Uterus (tissue), 4 donors: Measurements from ENCODE around the gene FERMT3. TPM values are rescaled to one million over a fixed set of nuclear protein-coding genes. Genes with fewer than 3 reads are reported as not detected.

Experiments
- DNase-seq, 2 donors: peaks; one replicate each; pipeline ENCODE4 v3.0.0-alpha.2; 2019 to 2020
- H3K27ac ChIP-seq, 2 donors: fragments of 200-600 bp; sonication (generic); 1 replicate in 1 of 2; 2 replicates in 1 of 2; pipeline ENCODE4 v1.5.1; 2016 to 2018
- H3K27me3 ChIP-seq, 2 donors: fragments of 200-600 bp; sonication (generic); one replicate each; pipeline ENCODE4 v1.5.1; 2018 to 2019; ENCODE audit warnings: control low read depth in 1 of 2
- H3K36me3 ChIP-seq, 2 donors: fragments of 200-600 bp; sonication (generic); one replicate each; pipeline ENCODE4 v1.5.1; 2019; ENCODE audit warnings: control low read depth in 1 of 2
- H3K4me1 ChIP-seq, 2 donors: fragments of 200-600 bp; sonication (generic); one replicate each; pipeline ENCODE4 v1.5.1; 2018 to 2019; ENCODE audit warnings: control low read depth in 1 of 2
- H3K4me3 ChIP-seq, 2 donors: fragments of 200-600 bp; sonication (generic); 1 replicate in 1 of 2; 2 replicates in 1 of 2; pipeline ENCODE4 v1.5.1; 2018 to 2019; ENCODE audit warnings: mild to moderate bottlenecking in 1 of 2
- H3K9me3 ChIP-seq, 2 donors: fragments of 200-600 bp; sonication (generic); one replicate each; pipeline ENCODE4 v1.5.1; 2019; ENCODE audit warnings: control low read depth in 1 of 2
- CTCF ChIP-seq, 4 experiments: fragments of 200-600 bp in 2 of 4; fragments of 450-650 bp in 2 of 4; sonication (generic) in 2 of 4; IDR thresholded peaks; one replicate each; pipeline ENCODE4 v1.5.1; 2016 to 2019; ENCODE audit warnings: antibody characterized with exemption in 4 of 4, mild to moderate bottlenecking in 2 of 4, moderate library complexity in 1 of 4
- POLR2A ChIP-seq, 2 donors: fragments of 450-650 bp; IDR thresholded peaks; one replicate each; pipeline ENCODE4 v1.6.1; 2016; ENCODE audit warnings: antibody characterized with exemption in 2 of 2, mild to moderate bottlenecking in 1 of 2, moderate library complexity in 1 of 2
- intact Hi-C: fragments of 100-400 bp; cut with DNase I; formaldehyde crosslinking; loops from one replicate; pipeline ENCODE4 v1.15.1; 2023; ENCODE audit warnings: low total_unique reads
- total RNA-seq, 4 donors: library from RNA; depleted of rRNA in 3 of 4; stranded (reverse); fragments of >200 nt in 3 of 4; gene quantifications; one replicate each; pipeline versions ENCODE4 v1.1.0 to v1.2.4, GENCODE V29; 2014 to 2023
- donor health status: DM: yes; HTN: yes; CAD: no.

The FERMT3 gene
- total RNA-seq, 4 donors from 2014 or later, result 3.1 to 50.3 (median 9.3) TPM

GRCh38 chr11:64229090-64229743 is 22.7 kb downstream of the FERMT3 start:
- Histone ChIP-seq H3K4me3 (no peak overlapping the region), H3K4me1 (peaks cover 4 to 33% of the 10 kb centered on the region in 2 donors), H3K27me3 (no peaks in the 10 kb centered on the region), H3K27ac (peak overlapping the region; percentile 90 to 96), H3K36me3 (no peaks in the 10 kb centered on the region), H3K9me3 (no peaks in the 10 kb centered on the region)
- TF ChIP-seq POLR2A (IDR thresholded peaks at IDR 0.05), result no peak
- no peak for TF ChIP-seq CTCF (IDR thresholded peaks at IDR 0.05)
- intact Hi-C loops, result no loop called here
- DNase-seq, result peak in 1 of 2 donors; percentile 26

GRCh38 chr11:64229744-64230170 is 23.2 kb downstream of the FERMT3 start:
- Histone ChIP-seq H3K4me1 (peaks cover 4 to 33% of the 10 kb centered on the region in 2 donors), H3K4me3 (peak overlapping the region; percentile 54 to 79), H3K36me3 (no peaks in the 10 kb centered on the region), H3K9me3 (no peaks in the 10 kb centered on the region), H3K27ac (peak overlapping the region; percentile 90 to 96), H3K27me3 (no peaks in the 10 kb centered on the region)
- intact Hi-C loops, result no loop called here
- peak in 1 of 2 donors; percentile 26 for DNase-seq
- TF ChIP-seq POLR2A (IDR thresholded peaks at IDR 0.05) (no peak), CTCF (IDR thresholded peaks at IDR 0.05) (no peak)

DNA sequence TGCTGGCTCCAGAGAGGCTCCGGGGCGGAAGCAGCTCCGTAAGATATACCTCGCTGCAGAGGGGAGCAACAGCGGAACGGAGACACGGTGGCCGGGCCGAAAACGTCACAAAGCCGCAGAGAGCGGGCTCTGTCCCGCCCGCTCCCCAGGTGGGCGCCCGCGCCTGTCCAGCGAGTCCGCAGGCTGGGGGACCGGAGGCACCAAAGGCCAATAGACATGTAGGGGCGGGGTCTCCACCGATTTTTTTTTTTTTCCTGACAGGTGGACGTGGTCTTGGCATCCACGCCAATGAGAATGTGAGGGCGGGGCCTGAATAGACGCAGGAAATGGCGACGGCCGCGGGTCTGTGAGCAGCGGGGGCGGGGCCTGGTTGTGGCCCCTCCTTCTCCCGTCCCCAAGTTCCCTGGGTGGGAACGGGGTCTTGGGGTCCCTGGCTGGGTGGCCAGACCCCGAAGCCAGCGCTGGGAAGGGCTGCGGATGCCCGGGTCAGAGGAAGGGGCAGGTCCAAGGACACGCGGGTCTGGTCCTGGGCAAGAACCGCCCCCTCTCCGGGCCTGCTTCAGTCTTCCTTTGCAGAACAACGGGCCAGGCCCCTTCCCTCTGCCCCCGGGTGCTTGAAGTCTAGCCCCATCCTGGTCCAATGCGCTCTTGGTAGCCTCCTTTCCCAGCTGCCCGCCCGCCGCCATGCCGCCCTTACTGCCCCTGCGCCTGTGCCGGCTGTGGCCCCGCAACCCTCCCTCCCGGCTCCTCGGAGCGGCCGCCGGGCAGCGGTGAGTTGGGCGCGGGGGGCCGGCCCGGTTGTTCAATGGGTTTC is 23.9 kb downstream of the FERMT3 start, which contains the start of gene DNAJC4:
Gene DNAJC4, plus strand, starts transcription at position 378 of the 814 bp plus-strand sequence. Its CDS starts 307 bp downstream, at position 685.
- H3K4me1 ChIP-seq, result peaks cover 4 to 28% of the 10 kb centered on the region in 2 donors
- peak within 1 kb of the TSS; percentile 54 to 79 for H3K4me3 ChIP-seq
- peak; percentile 91 to 95 for DNase-seq
- no peaks in the 10 kb centered on the region for H3K27me3 ChIP-seq
- no peaks in the 10 kb centered on the region for H3K36me3 ChIP-seq
- no peaks in the 10 kb centered on the region for H3K9me3 ChIP-seq
- peak within 1 kb of the TSS; percentile 90 to 96 for H3K27ac ChIP-seq
- intact Hi-C loops, result no loop called here
- TF ChIP-seq POLR2A (IDR thresholded peaks at IDR 0.05) (peak in 1 of 2 donors; percentile 67), CTCF (IDR thresholded peaks at IDR 0.05) (no peak)

GRCh38 chr11:64230985-64231365 is 24.5 kb downstream of the FERMT3 start:
- Histone ChIP-seq H3K36me3 (no peaks in the 10 kb centered on the region), H3K4me1 (peaks cover 4 to 23% of the 10 kb centered on the region in 2 donors), H3K9me3 (no peaks in the 10 kb centered on the region), H3K4me3 (peak overlapping the region; percentile 54 to 79), H3K27ac (peak overlapping the region; percentile 90 to 96), H3K27me3 (no peaks in the 10 kb centered on the region)
- peak in 1 of 2 donors; percentile 23 for DNase-seq
- TF ChIP-seq CTCF (IDR thresholded peaks at IDR 0.05), result no peak
- TF ChIP-seq POLR2A (IDR thresholded peaks at IDR 0.05), result no peak
- intact Hi-C loops, result no loop called here

DNA sequence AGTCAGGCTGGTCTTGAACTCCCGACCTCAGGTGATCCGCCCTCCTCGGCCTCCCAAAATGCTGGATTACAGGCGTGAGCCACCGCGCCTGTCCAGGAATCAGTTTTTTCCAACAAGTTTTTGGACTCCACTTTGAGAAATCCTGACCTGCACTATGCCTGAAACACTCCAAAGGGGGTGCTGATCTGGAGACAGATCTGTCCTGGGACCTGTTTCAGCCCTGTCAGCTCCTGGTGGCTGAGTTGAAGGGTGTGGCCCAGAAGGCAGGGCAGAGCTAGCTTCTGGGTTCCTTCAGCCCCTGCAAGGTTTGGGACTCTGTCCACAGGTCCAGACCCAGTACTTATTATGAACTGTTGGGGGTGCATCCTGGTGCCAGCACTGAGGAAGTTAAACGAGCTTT is 25.0 kb downstream of the FERMT3 start:
- no peaks in the 10 kb centered on the region for H3K27me3 ChIP-seq
- peak in 1 of 2 donors; percentile 19 for DNase-seq
- H3K4me1 ChIP-seq, result peaks cover 4 to 22% of the 10 kb centered on the region in 2 donors
- TF ChIP-seq CTCF (IDR thresholded peaks at IDR 0.05) (no peak), POLR2A (IDR thresholded peaks at IDR 0.05) (no peak)
- H3K27ac ChIP-seq, result peak overlapping the region in 1 of 2 donors; percentile 96
- no peak overlapping the region for H3K4me3 ChIP-seq
- H3K36me3 ChIP-seq, result no peaks in the 10 kb centered on the region
- intact Hi-C loops, result no loop called here
- no peaks in the 10 kb centered on the region for H3K9me3 ChIP-seq
